Memory B cell (primary cell): Measurements from ENCODE around the gene CROT.

Experiments used
- ATAC-seq: fragments of 150-1000 bp; cut with Tn5 transposase; 2 replicates; pipeline ENCODE4 v1.10.0; 2021; ENCODE audit warnings: low read depth, mild to moderate bottlenecking, moderate library complexity
- DNase-seq, 2 donors: peaks; one replicate each; pipeline ENCODE4 v3.0.0; 2022; ENCODE audit warnings: low spot score in 2 of 2
- H3K27ac Mint-ChIP-seq: one replicate; pipeline ENCODE4 v1.8.0; 2022; ENCODE audit warnings: mild to moderate bottlenecking, moderate library complexity, mixed read lengths
- H3K27me3 Mint-ChIP-seq: one replicate; pipeline ENCODE4 v1.8.0; 2022; ENCODE audit warnings: mixed read lengths
- H3K36me3 Mint-ChIP-seq: one replicate; pipeline ENCODE4 v1.8.0; 2022; ENCODE audit warnings: mild to moderate bottlenecking, mixed read lengths
- H3K4me1 Mint-ChIP-seq: one replicate; pipeline ENCODE4 v1.8.0; 2022; ENCODE audit warnings: mixed read lengths
- H3K4me3 Mint-ChIP-seq: one replicate; pipeline ENCODE4 v1.8.0; 2022; ENCODE audit warnings: mild to moderate bottlenecking, moderate library complexity, mixed read lengths
- H3K9me3 Mint-ChIP-seq: one replicate; pipeline ENCODE4 v1.8.0; 2022; ENCODE audit warnings: mixed read lengths

CROT gene

DNA sequence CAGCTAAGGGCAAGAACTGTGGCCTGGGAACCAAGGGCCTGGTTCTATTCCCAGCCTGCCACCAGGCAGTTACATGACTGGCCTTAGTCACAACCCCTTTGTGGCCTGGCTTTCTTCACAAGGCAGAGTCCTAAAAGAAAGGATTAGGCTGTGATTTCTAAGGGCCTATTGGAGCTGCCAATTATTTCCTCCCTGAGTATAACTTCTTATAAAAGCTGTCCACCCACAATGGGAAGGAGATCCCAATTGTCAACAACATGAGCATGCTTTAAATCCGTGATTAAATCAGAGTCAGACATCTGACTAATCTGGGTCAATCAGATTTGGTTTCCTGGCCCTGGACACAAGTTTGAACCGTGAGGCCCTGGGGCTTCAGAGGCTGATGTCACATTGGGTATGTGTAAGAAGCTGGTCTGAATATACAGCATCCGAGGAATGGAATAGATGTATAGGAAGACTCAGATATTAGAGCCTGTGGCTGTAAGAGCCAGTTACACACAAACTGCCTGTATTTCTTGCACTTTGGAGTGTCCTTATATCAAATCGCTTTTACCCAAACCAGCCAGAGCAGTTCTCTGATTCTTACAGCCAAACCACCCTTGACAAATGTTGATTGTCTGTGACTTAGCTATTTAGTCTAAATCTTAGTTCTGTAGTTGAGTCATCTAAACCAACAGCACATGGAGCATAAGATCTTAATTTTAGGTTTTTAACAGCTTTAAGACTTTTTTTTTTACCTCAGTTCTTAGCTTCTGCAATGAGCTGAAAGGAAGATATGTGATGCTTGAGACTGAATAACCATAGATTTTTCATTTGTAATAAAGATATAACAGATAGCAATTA is 68.7 kb downstream of the CROT start:
- no peak for ATAC-seq
- H3K9me3 Mint-ChIP-seq = no peaks in the 10 kb centered on the region
- H3K27me3 Mint-ChIP-seq = no peaks in the 10 kb centered on the region
- no peak for DNase-seq
- H3K4me3 Mint-ChIP-seq = no peak overlapping the region
- peaks cover 4% of the 10 kb centered on the region for H3K4me1 Mint-ChIP-seq
- H3K36me3 Mint-ChIP-seq = peaks cover 2% of the 10 kb centered on the region
- no peak overlapping the region for H3K27ac Mint-ChIP-seq

DNA sequence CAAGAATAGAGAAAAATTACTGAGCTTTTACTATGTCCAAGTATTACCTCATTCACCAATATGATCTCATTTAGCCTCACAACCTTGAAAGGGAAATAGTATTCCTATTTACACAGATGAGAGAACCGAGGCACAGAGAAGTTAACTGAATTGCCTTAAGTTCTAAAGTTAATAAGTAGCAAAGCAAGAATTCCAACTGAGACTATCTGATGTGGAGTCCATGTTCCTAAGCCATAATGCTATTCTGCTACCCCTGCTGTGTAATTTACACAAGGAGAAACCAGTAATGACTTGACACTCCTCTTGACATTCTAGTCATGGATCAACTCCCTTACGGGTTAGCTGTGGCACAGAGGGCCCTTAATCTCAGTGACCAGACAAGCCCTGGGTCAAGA is 69.3 kb downstream of the CROT start:
- Mint-ChIP-seq H3K9me3 (no peaks in the 10 kb centered on the region), H3K4me3 (no peak overlapping the region), H3K27ac (no peak overlapping the region), H3K36me3 (peaks cover 2% of the 10 kb centered on the region), H3K4me1 (peaks cover 4% of the 10 kb centered on the region), H3K27me3 (no peaks in the 10 kb centered on the region)
- ATAC-seq (no peak), DNase-seq (no peak)

DNA sequence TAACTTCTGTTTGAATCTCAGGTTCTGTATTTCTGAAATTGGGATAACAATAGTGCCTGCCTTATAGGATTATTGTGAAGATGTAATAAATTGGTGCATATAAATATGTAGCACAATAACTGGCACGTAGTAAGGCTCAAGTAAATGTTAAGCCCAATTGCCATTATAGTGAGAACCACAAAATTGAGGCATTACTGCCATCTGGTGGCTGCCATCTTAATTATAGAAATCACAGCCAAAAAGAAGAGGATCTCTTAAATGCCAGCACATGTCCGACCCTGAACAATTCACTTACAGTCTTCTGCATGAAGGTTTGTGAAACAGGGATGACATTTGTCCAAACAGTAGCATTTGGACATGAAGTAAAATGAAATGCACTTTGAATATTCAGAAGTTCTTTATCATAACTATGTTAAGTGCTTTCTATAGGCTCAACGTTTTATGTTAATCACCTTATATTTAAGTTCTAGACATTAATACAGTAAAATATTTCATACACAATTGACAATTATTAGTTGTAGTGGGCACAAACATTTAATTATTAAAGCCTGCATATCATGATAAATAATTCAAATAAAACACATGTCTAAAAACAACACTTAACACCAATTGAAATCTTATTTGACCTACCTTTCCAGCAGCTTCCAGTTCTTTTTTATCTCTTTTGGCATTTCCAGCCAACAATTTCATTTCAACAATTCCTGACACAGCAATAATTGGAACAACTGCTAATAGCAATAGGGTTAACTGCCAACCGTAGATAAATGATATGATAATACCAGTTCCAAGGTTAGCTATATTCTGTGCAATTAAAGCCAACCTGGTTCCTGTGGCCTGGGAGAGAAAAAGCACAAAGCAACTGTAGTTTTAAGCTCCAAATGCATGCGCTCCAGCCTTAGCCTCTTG is 71.5 kb downstream of the CROT start:
- no peak overlapping the region for H3K27ac Mint-ChIP-seq
- H3K4me1 Mint-ChIP-seq = peaks cover 4% of the 10 kb centered on the region

GRCh38 chr7:87420173-87420572 is 74.7 kb downstream of the CROT start:
- ATAC-seq (no peak), DNase-seq (no peak)
- Mint-ChIP-seq H3K36me3 (peaks cover 10% of the 10 kb centered on the region), H3K4me3 (no peak overlapping the region), H3K4me1 (peaks cover 4% of the 10 kb centered on the region), H3K27me3 (no peaks in the 10 kb centered on the region), H3K9me3 (no peaks in the 10 kb centered on the region), H3K27ac (no peak overlapping the region)

More for the DNA sequence above, 71.5 kb downstream of the CROT start:
- DNase-seq (peak; percentile 58 to 66), ATAC-seq (peak; percentile 63)
- Mint-ChIP-seq H3K27me3 (no peaks in the 10 kb centered on the region), H3K9me3 (no peaks in the 10 kb centered on the region), H3K36me3 (no peaks in the 10 kb centered on the region), H3K4me3 (no peak overlapping the region)

GRCh38 chr7:87424075-87424474 is 78.6 kb downstream of the CROT start:
- DNase-seq (no peak), ATAC-seq (no peak)
- peaks cover 2% of the 10 kb centered on the region for H3K27me3 Mint-ChIP-seq
- H3K27ac Mint-ChIP-seq = no peak overlapping the region
- H3K36me3 Mint-ChIP-seq = peaks cover 25% of the 10 kb centered on the region
- H3K9me3 Mint-ChIP-seq = peaks cover 2% of the 10 kb centered on the region
- H3K4me3 Mint-ChIP-seq = no peak overlapping the region
- peaks cover 14% of the 10 kb centered on the region for H3K4me1 Mint-ChIP-seq

GRCh38 chr7:87426160-87426559 is 80.7 kb downstream of the CROT start:
- Mint-ChIP-seq H3K27ac (no peak overlapping the region), H3K9me3 (peaks cover 2% of the 10 kb centered on the region), H3K27me3 (peaks cover 2% of the 10 kb centered on the region), H3K4me3 (no peak overlapping the region), H3K36me3 (peaks cover 31% of the 10 kb centered on the region), H3K4me1 (peaks cover 14% of the 10 kb centered on the region)
- ATAC-seq (peak; percentile 39), DNase-seq (no peak)

GRCh38 chr7:87427288-87427687 is 81.8 kb downstream of the CROT start:
- H3K9me3 Mint-ChIP-seq = peaks cover 2% of the 10 kb centered on the region
- H3K27ac Mint-ChIP-seq = no peak overlapping the region
- no peak for DNase-seq
- no peak overlapping the region for H3K4me3 Mint-ChIP-seq
- peaks cover 14% of the 10 kb centered on the region for H3K4me1 Mint-ChIP-seq
- peaks cover 35% of the 10 kb centered on the region for H3K36me3 Mint-ChIP-seq
- ATAC-seq = no peak
- H3K27me3 Mint-ChIP-seq = peaks cover 2% of the 10 kb centered on the region

- no peak for DNase-seq
- peaks cover 2% of the 10 kb centered on the region for H3K9me3 Mint-ChIP-seq
- peaks cover 38% of the 10 kb centered on the region for H3K36me3 Mint-ChIP-seq
- no peak overlapping the region for H3K4me3 Mint-ChIP-seq
- no peak for ATAC-seq
- no peak overlapping the region for H3K27ac Mint-ChIP-seq
- peaks cover 5% of the 10 kb centered on the region for H3K4me1 Mint-ChIP-seq
- H3K27me3 Mint-ChIP-seq = peaks cover 1% of the 10 kb centered on the region
These were observed 87.1 kb downstream of the CROT start for GRCh38 chr7:87432536-87432935.

DNA sequence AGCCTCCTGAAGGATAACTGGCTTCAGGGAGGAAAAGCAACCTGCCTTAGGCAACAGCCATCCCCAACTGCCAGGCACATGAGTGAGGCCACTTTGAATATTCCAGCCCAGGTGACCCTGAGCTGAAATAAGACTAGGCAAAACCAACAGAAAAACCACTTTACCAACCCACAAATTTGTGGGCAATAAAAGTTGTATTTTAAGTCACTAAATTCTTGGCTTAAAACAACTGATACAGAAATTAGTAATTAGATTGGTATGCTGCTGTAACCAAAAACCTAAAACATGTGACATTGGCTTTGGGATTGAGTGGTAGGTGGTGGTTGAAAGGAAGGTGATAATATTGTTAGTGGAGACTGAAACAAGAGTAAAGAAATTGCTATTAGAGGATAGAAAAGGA is 90.1 kb downstream of the CROT start:
- Mint-ChIP-seq H3K27ac (no peak overlapping the region), H3K27me3 (no peaks in the 10 kb centered on the region), H3K9me3 (no peaks in the 10 kb centered on the region), H3K4me3 (no peak overlapping the region), H3K4me1 (no peaks in the 10 kb centered on the region), H3K36me3 (peaks cover 29% of the 10 kb centered on the region)
- DNase-seq = no peak
- no peak for ATAC-seq

DNA sequence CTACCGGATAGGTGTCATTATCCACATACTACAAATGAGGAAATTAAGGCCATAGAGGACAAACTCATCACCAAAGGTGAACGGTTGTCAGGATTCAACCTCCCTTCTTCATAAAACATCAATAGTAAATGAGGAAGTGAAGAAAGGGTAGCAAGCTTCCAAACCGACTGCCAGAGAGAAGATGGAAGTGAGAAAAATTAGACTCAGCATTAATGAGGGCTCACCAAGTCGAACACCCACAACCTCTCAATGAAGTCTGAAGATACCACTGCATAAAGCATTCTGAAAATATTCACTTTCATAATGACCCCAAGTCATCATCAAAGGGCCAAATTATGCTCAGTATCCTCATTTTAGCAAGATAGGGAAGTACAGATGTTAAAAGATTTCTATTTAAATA is 100.4 kb downstream of the CROT start:
- H3K27ac Mint-ChIP-seq = no peak overlapping the region
- H3K4me3 Mint-ChIP-seq = no peak overlapping the region
- H3K9me3 Mint-ChIP-seq = no peaks in the 10 kb centered on the region
- peaks cover 6% of the 10 kb centered on the region for H3K4me1 Mint-ChIP-seq
- DNase-seq = peak in 1 of 2 donors; percentile 3
- ATAC-seq = peak; percentile 72
- H3K27me3 Mint-ChIP-seq = no peaks in the 10 kb centered on the region
- H3K36me3 Mint-ChIP-seq = peaks cover 14% of the 10 kb centered on the region

GRCh38 chr7:87447116-87447635 is 101.7 kb downstream of the CROT start:
- ATAC-seq (no peak), DNase-seq (no peak)
- peaks cover 19% of the 10 kb centered on the region for H3K36me3 Mint-ChIP-seq
- H3K27ac Mint-ChIP-seq = no peak overlapping the region
- H3K4me3 Mint-ChIP-seq = no peak overlapping the region
- no peaks in the 10 kb centered on the region for H3K9me3 Mint-ChIP-seq
- H3K27me3 Mint-ChIP-seq = no peaks in the 10 kb centered on the region
- peaks cover 6% of the 10 kb centered on the region for H3K4me1 Mint-ChIP-seq

GRCh38 chr7:87448388-87448787 is 102.9 kb downstream of the CROT start:
- H3K27me3 Mint-ChIP-seq = no peaks in the 10 kb centered on the region
- no peaks in the 10 kb centered on the region for H3K9me3 Mint-ChIP-seq
- ATAC-seq (no peak), DNase-seq (no peak)
- no peak overlapping the region for H3K4me3 Mint-ChIP-seq
- peaks cover 11% of the 10 kb centered on the region for H3K36me3 Mint-ChIP-seq
- peaks cover 6% of the 10 kb centered on the region for H3K4me1 Mint-ChIP-seq
- no peak overlapping the region for H3K27ac Mint-ChIP-seq
